Measurements from ENCODE around the gene ZNF525. TPM values are rescaled to one million over a fixed set of nuclear protein-coding genes. Genes with fewer than 3 reads are reported as not detected.
"Not testable (repeated sequence)": the region's sequence is repeated elsewhere in the genome, so short reads cannot be mapped to it uniquely, and the experiment has no call there.

The ZNF525 gene
- polyA plus RNA-seq, 1 of the 3 experiments (the other 2 are of a cell fraction) = 2.5 TPM

DNA sequence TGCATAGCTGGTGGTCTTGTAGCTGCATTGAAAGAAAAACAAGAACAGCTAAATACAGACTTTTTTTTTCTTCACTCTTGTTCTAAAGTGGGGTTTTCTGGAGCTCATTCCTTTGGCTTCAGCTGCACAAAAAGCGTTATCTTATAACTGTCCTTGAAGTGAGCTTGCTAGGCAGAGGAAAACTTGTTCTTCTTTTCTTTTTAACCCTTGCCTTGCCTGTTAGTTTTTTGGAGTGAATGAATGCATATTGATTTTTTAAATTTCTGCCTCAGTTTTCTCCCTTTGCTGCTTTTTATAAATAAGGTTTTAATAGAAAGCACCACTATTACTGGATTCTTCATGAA, 31.0 kb downstream of the ZNF525 start:
- H3K4me2 ChIP-seq = peak overlapping the region; percentile 95
- no peak for TF ChIP-seq NFIC (IDR thresholded peaks at IDR 0.05; ENCODE audit: borderline replicate concordance)
- TF ChIP-seq GATA2 (CRISPR knock-in tag; IDR thresholded peaks at IDR 0.05) = no peak
- TF ChIP-seq, protein P1, sequence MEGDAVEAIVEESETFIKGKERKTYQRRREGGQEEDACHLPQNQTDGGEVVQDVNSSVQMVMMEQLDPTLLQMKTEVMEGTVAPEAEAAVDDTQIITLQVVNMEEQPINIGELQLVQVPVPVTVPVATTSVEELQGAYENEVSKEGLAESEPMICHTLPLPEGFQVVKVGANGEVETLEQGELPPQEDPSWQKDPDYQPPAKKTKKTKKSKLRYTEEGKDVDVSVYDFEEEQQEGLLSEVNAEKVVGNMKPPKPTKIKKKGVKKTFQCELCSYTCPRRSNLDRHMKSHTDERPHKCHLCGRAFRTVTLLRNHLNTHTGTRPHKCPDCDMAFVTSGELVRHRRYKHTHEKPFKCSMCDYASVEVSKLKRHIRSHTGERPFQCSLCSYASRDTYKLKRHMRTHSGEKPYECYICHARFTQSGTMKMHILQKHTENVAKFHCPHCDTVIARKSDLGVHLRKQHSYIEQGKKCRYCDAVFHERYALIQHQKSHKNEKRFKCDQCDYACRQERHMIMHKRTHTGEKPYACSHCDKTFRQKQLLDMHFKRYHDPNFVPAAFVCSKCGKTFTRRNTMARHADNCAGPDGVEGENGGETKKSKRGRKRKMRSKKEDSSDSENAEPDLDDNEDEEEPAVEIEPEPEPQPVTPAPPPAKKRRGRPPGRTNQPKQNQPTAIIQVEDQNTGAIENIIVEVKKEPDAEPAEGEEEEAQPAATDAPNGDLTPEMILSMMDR (IDR thresholded peaks at IDR 0.05) = no peak
- TF ChIP-seq MXI1 (IDR thresholded peaks at IDR 0.05; ENCODE audit: low read depth, low read length) = no peak
- TF ChIP-seq RCOR1 (IDR thresholded peaks at IDR 0.05; ENCODE audit: low read length) = no peak
- no peak for TF ChIP-seq EP300 (IDR thresholded peaks at IDR 0.05; ENCODE audit: borderline replicate concordance in 1 of 2, low read depth in 1 of 2, low read length in 1 of 2)
- TF ChIP-seq MEF2A (IDR thresholded peaks at IDR 0.05; ENCODE audit: borderline replicate concordance, low read depth) = no peak
- no peak overlapping the region for H2AFZ ChIP-seq (ENCODE audit: low read depth)
- DNase-seq = no peak
- peaks cover 2 to 27% of the 10 kb centered on the region in 2 experiments for H3K36me3 ChIP-seq (replicated peaks in 1 of 2; ENCODE audit: control insufficient read depth in 1 of 2, insufficient read depth in 2 of 2, low read length in 1 of 2)
- no peaks in the 10 kb centered on the region; the same call in 1 of the 2 replicates for H3K9me3 ChIP-seq
- 66% methylated on average over 1 of the region's 1 CpG for WGBS (ENCODE audit: low lambda C conversion rate)
- no peaks in the 10 kb centered on the region for H3K27me3 ChIP-seq (ENCODE audit: insufficient read depth)
- H4K20me1 ChIP-seq (ENCODE audit: insufficient read depth) = no peaks in the 10 kb centered on the region
- H3F3A ChIP-seq (replicated peaks; ENCODE audit: insufficient read depth) = peaks cover 10% of the 10 kb centered on the region
- no peaks in the 10 kb centered on the region for H3K9me2 ChIP-seq
- no peak overlapping the region for H3K27ac ChIP-seq (ENCODE audit: low read depth in 2 of 2, low read length in 1 of 2)
- CTCF ChIA-PET = interaction anchor here (1.6 to 1.8 kb wide), 2 partner anchors 28 to 202 kb away, joined by 3 to 4 read pairs; no protein-coding TSS in a partner anchor
- peak overlapping the region in 1 of 2 experiments; percentile 80; a peak in 3 of 4 replicates for H3K4me3 ChIP-seq (ENCODE audit: low read depth in 2 of 2, low read length in 1 of 2)
- POLR2A ChIA-PET = no interaction called here
- no peak overlapping the region for H3K9ac ChIP-seq
- peaks cover 0 to 11% of the 10 kb centered on the region in 2 experiments; a peak in 1 of 4 replicates for H3K4me1 ChIP-seq (ENCODE audit: control insufficient read depth in 1 of 2, insufficient read depth in 2 of 2, low read depth in 1 of 2, low read length in 1 of 2)
- H3K79me2 ChIP-seq (ENCODE audit: insufficient read depth) = peaks cover 20% of the 10 kb centered on the region

DNA sequence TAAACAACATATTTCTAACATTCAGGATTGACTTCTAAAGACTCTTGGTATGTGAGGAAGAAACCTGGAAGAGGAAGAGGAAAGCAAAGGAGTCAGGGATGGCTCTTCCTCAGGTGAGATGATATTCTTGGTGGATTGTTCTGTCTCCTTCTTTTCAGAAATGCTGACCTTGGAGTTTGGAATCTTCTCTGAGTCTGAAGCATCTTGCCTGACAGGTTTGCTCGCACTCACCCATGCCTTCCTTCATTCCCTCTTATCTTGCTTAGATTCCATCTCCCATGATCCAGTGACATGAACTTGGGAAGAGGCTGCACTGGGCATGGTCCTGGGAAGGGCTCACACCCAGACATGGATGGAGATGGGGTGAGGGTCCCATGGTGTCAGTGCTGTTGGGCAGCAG, 32.4 kb downstream of the ZNF525 start:
- H3K4me3 ChIP-seq (ENCODE audit: low read depth in 2 of 2, low read length in 1 of 2); H4K20me1 ChIP-seq (ENCODE audit: insufficient read depth); H3K9me3 ChIP-seq; H3K4me2 ChIP-seq; H3K9ac ChIP-seq; POLR2A ChIA-PET; H3K27ac ChIP-seq (ENCODE audit: low read depth in 2 of 2, low read length in 1 of 2); H2AFZ ChIP-seq (ENCODE audit: low read depth); DNase-seq; H3K9me2 ChIP-seq; CTCF ChIA-PET; H3K27me3 ChIP-seq (ENCODE audit: insufficient read depth): not testable (repeated sequence)
- peaks cover 4 to 36% of the 10 kb centered on the region in 2 experiments for H3K36me3 ChIP-seq (replicated peaks in 1 of 2; ENCODE audit: control insufficient read depth in 1 of 2, insufficient read depth in 2 of 2, low read length in 1 of 2)
- peaks cover 0 to 11% of the 10 kb centered on the region in 2 experiments; a peak in 1 of 4 replicates for H3K4me1 ChIP-seq (ENCODE audit: control insufficient read depth in 1 of 2, insufficient read depth in 2 of 2, low read depth in 1 of 2, low read length in 1 of 2)
- 100% methylated on average over 1 of the region's 1 CpG for WGBS (ENCODE audit: low lambda C conversion rate)
- H3F3A ChIP-seq (replicated peaks; ENCODE audit: insufficient read depth) = peaks cover 10% of the 10 kb centered on the region
- peaks cover 20% of the 10 kb centered on the region for H3K79me2 ChIP-seq (ENCODE audit: insufficient read depth)

DNA sequence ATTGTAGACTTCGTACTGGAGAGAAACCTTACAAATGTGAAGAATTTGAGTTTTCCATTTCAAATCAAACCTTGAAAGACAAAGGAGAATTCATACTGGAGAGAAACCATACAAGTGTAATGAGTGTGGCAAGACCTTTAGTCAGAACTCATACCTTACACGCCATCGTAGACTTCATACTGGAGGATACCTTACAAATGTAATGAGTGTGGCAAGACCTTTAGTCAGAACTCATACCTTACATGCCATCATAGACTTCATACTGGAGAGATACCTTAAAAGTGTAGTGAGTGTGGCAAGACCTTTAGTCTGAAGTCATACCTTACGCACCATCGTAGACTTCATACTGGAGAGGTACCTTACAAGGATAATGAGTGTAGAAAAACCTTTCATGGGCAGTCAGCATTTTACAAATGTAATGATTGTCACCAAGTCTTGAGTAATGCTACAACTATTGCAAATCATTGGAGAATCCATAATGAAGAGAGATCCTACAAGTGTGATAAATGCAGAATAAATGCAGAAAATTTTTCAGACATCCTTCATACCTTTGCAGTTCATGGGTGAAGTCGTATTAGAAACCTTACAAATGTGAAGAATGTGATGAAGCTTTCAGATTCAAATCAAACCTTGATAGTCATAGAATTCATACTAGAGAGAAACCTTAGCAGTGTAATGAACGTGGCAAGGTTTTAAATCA, 44.1 kb downstream of the ZNF525 start:
- H3K27ac ChIP-seq (ENCODE audit: low read depth in 2 of 2, low read length in 1 of 2) = no peak overlapping the region
- H3K9ac ChIP-seq = no peak overlapping the region
- H3F3A ChIP-seq (replicated peaks; ENCODE audit: insufficient read depth) = no peaks in the 10 kb centered on the region
- no peak for TF ChIP-seq GATA2 (CRISPR knock-in tag; IDR thresholded peaks at IDR 0.05)
- no peak for TF ChIP-seq EZH2phosphoT487 (IDR thresholded peaks at IDR 0.05; ENCODE audit: borderline replicate concordance, low read depth)
- TF ChIP-seq FOSL2 (IDR thresholded peaks at IDR 0.05; ENCODE audit: borderline replicate concordance, low read depth) = no peak
- TF ChIP-seq CHD2 (IDR thresholded peaks at IDR 0.05; ENCODE audit: low read length, partially characterized antibody) = no peak
- no peak for TF ChIP-seq TCF12 (IDR thresholded peaks at IDR 0.05)
- TF ChIP-seq, protein P2, sequence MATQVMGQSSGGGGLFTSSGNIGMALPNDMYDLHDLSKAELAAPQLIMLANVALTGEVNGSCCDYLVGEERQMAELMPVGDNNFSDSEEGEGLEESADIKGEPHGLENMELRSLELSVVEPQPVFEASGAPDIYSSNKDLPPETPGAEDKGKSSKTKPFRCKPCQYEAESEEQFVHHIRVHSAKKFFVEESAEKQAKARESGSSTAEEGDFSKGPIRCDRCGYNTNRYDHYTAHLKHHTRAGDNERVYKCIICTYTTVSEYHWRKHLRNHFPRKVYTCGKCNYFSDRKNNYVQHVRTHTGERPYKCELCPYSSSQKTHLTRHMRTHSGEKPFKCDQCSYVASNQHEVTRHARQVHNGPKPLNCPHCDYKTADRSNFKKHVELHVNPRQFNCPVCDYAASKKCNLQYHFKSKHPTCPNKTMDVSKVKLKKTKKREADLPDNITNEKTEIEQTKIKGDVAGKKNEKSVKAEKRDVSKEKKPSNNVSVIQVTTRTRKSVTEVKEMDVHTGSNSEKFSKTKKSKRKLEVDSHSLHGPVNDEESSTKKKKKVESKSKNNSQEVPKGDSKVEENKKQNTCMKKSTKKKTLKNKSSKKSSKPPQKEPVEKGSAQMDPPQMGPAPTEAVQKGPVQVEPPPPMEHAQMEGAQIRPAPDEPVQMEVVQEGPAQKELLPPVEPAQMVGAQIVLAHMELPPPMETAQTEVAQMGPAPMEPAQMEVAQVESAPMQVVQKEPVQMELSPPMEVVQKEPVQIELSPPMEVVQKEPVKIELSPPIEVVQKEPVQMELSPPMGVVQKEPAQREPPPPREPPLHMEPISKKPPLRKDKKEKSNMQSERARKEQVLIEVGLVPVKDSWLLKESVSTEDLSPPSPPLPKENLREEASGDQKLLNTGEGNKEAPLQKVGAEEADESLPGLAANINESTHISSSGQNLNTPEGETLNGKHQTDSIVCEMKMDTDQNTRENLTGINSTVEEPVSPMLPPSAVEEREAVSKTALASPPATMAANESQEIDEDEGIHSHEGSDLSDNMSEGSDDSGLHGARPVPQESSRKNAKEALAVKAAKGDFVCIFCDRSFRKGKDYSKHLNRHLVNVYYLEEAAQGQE (IDR thresholded peaks at IDR 0.05; ENCODE audit: low read depth, low read length) = no peak
- H2AFZ ChIP-seq (ENCODE audit: low read depth) = no peak overlapping the region
- no peaks in the 10 kb centered on the region for H3K27me3 ChIP-seq (ENCODE audit: insufficient read depth)
- H3K4me2 ChIP-seq = no peak overlapping the region
- H3K4me1 ChIP-seq (ENCODE audit: control insufficient read depth in 1 of 2, insufficient read depth in 2 of 2, low read depth in 1 of 2, low read length in 1 of 2) = no peaks in the 10 kb centered on the region
- H3K79me2 ChIP-seq (ENCODE audit: insufficient read depth) = no peaks in the 10 kb centered on the region
- no peaks in the 10 kb centered on the region for H3K9me2 ChIP-seq
- WGBS (ENCODE audit: low lambda C conversion rate) = 75% methylated on average over 7 of the region's 7 CpGs
- H4K20me1 ChIP-seq (ENCODE audit: insufficient read depth) = no peaks in the 10 kb centered on the region
- H3K36me3 ChIP-seq (replicated peaks in 1 of 2; ENCODE audit: control insufficient read depth in 1 of 2, insufficient read depth in 2 of 2, low read length in 1 of 2) = peaks cover 9 to 60% of the 10 kb centered on the region in 2 experiments
- H3K9me3 ChIP-seq = peaks cover 16% of the 10 kb centered on the region; the same call in 1 of the 2 replicates
- DNase-seq = no peak
- ChIA-PET CTCF (no interaction called here), POLR2A (no interaction called here)
- no peak overlapping the region for H3K4me3 ChIP-seq (ENCODE audit: low read depth in 2 of 2, low read length in 1 of 2)
